NCI-H82 treated with DMSO at 0.1 percent for 48 hours (cell line): ENCODE measurements around the gene SALL4.
"Not testable (repeated sequence)": the region's sequence is repeated elsewhere in the genome, so short reads cannot be mapped to it uniquely, and the experiment has no call there.

Experiments
- DNase-seq: peaks from one replicate; lab custom pipeline; 2025; ENCODE audit not compliant: unreplicated experiment; lab: John Stamatoyannopoulos, UW

SALL4 gene

DNA sequence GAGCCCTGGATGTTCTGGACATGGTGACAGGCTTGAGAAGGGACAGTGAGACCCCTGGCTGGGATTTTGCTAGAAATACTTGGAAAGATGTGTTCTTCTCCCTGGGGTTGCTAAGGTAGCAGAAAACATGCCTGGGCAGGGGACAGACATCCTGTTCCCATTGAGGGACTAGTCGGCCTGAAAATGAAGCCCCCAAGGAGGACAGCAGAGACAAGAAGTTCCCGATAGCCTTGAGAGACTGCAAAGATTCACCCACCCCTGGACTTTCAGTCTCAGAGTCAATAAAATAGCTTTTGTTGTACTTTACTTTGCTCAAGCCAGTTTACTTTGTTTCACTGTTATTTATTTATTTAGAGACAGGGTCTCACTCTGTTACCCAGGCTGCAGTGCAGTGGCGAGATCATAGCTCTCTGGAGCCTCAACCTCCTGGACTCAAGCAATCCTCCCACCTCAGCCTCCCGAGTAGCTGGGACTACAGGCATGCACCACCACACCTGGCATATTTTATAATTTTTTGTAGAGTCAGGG is 62.5 kb downstream of the SALL4 start:
- no peak for DNase-seq

DNA sequence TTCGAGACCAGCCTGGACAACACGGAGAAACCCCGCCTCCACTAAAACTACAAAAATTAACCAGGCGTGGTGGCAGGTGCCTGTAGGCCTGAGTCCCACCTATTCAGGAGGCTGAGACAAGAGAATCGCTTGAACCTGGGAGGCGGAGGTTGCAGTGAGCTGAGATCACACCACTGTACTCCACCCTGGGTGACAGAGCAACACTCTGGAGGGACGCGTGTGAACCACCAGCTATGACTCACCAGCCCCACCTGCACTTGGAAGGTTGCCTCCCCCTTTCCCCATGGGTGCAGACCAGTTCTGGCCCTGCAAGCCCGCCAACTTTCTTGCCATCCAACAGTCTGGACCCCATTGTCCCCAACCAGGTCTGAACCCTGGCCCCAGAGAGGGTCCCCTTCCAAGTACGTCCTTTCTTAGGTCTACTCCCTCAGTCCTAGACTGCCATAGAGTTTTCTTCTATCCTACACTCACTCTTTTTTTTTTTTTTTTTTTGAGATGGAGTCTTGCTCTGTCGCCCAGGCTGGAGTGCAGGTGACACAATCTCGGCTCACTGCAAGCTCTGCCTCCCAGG is 63.4 kb downstream of the SALL4 start:
- no peak for DNase-seq

- not testable (repeated sequence) for DNase-seq
Observed at GRCh38 chr20:51738261-51738660, 64.1 kb downstream of the SALL4 start.

- no peak for DNase-seq
Observed at GRCh38 chr20:51736947-51737346, 65.4 kb downstream of the SALL4 start.

- no peak for DNase-seq
Observed at GRCh38 chr20:51735728-51736600, 66.4 kb downstream of the SALL4 start.

GRCh38 chr20:51734876-51735720 is 67.2 kb downstream of the SALL4 start:
- DNase-seq: no peak

GRCh38 chr20:51733070-51733469 is 69.3 kb downstream of the SALL4 start:
- DNase-seq: no peak
